Hepatocyte (in vitro differentiated cells): ENCODE data around the gene MCM6. TPM values are rescaled to one million over a fixed set of nuclear protein-coding genes. Genes with fewer than 3 reads are reported as not detected.
"Not testable (repeated sequence)": the region's sequence is repeated elsewhere in the genome, so short reads cannot be mapped to it uniquely, and the experiment has no call there.

Experiments used
- DNase-seq: peaks from one replicate; pipeline ENCODE4 v3.0.0-alpha.2; 2016; ENCODE audit warnings: low spot score
- H2AFZ ChIP-seq: fragments of 200-600 bp; sonication (generic); 2 replicates; pipeline ENCODE4 v1.6.0; 2016; ENCODE audit warnings: antibody characterized with exemption, mild to moderate bottlenecking
- H3K27ac ChIP-seq: fragments of 200-600 bp; sonication (generic); 2 replicates; pipeline ENCODE4 v1.5.1; 2016; ENCODE audit warnings: mild to moderate bottlenecking
- H3K27me3 ChIP-seq: fragments of 200-600 bp; sonication (generic); 2 replicates; pipeline ENCODE4 v1.6.1; 2016
- H3K36me3 ChIP-seq: fragments of 200-600 bp; sonication (generic); replicated peaks from 2 replicates; pipeline ENCODE4 v1.5.1; 2016; ENCODE audit warnings: low read depth; ENCODE audit not compliant: insufficient read depth
- H3K4me1 ChIP-seq: fragments of 200-600 bp; sonication (generic); 2 replicates; pipeline ENCODE4 v1.5.1; 2016; ENCODE audit warnings: mild to moderate bottlenecking, moderate library complexity; ENCODE audit not compliant: insufficient read depth
- H3K4me2 ChIP-seq: fragments of 200-600 bp; sonication (generic); 2 replicates; pipeline ENCODE4 v1.6.0; 2016
- H3K4me3 ChIP-seq: fragments of 200-600 bp; sonication (generic); 2 replicates; pipeline ENCODE4 v1.5.1; 2016; ENCODE audit warnings: mild to moderate bottlenecking
- H3K79me2 ChIP-seq: fragments of 200-600 bp; sonication (generic); 2 replicates; pipeline ENCODE4 v1.6.0; 2017; ENCODE audit warnings: mild to moderate bottlenecking
- H3K9me2 ChIP-seq: fragments of 200-600 bp; sonication (generic); replicated peaks from 2 replicates; pipeline ENCODE4 v1.6.0; 2017; ENCODE audit warnings: mild to moderate bottlenecking; ENCODE audit not compliant: insufficient read depth
- H3K9me3 ChIP-seq: fragments of 200-600 bp; sonication (generic); 2 replicates; pipeline ENCODE4 v1.5.1; 2016; ENCODE audit warnings: low read depth, mild to moderate bottlenecking
- H4K20me1 ChIP-seq: fragments of 200-600 bp; sonication (generic); 2 replicates; pipeline ENCODE4 v1.6.0; 2016; ENCODE audit warnings: mild to moderate bottlenecking; ENCODE audit not compliant: insufficient read depth, poor library complexity, severe bottlenecking
- EZH2 ChIP-seq: fragments of 200-600 bp; sonication (generic); IDR thresholded peaks from 2 replicates; pipeline ENCODE4 v1.6.1; 2016; ENCODE audit warnings: antibody characterized with exemption, mild to moderate bottlenecking, borderline replicate concordance
- EZH2phosphoT487 ChIP-seq: fragments of 200-600 bp; sonication (generic); IDR thresholded peaks from one replicate; pipeline ENCODE4 v1.6.1; 2018; ENCODE audit warnings: antibody characterized with exemption, mild to moderate bottlenecking, low read depth, moderate library complexity; ENCODE audit not compliant: unreplicated experiment, severe bottlenecking
- WGBS: methylation state at CpG from one replicate; pipeline ENCODE4 v1.1.6; 2016; ENCODE audit warnings: low lambda C conversion rate; ENCODE audit errors: missing lambda C conversion rate; 5-methylcytosine and 5-hydroxymethylcytosine counted together
- polyA plus RNA-seq: library from polyadenylated mRNA; unstranded; fragments of >200 nt; fragmentation: Nextera tagmentation; extraction: Ambion mirVana; gene quantifications from 2 replicates; pipeline ENCODE4 v1.2.1, GENCODE V29; 2016
- total RNA-seq: library from RNA; depleted of rRNA; stranded (reverse); fragments of >200 nt; gene quantifications from 2 replicates; pipeline ENCODE4 v1.2.3, GENCODE V29; 2014
- TF ChIP-seq, protein P1 (sequence below): fragments of 200-600 bp; sonication (generic); IDR thresholded peaks from 2 replicates; pipeline ENCODE4 v1.5.1; 2016; ENCODE audit warnings: antibody characterized with exemption, mild to moderate bottlenecking; ENCODE audit not compliant: poor library complexity

Gene MCM6
- total and polyA plus RNA-seq, 2 experiments from 2014 or later = 8.3 to 17.9 TPM

DNA sequence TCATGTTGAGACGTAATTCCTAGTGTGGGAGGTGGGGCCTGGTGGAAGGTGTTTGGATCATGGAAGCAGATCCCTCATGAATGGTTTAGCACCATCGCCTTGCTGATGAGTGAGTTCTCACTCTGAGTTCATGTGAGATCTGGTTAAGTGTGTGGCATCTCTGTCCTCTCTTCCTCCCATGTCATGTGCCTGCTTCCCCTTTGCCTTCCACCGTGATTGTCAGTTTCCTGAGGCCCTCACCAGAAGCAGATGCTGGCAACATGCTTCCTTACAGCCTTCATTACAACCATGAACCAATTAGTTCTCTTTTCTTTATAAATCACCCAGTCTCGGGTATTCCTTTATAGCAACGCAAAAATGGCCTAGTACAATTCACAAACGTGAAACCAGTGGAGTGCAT is 14.6 kb upstream of the MCM6 start:
- 80% methylated on average over 6 of the region's 6 CpGs for WGBS
- no peak overlapping the region for H3K27ac ChIP-seq
- DNase-seq = no peak

GRCh38 chr2:135890149-135890548 is 13.9 kb upstream of the MCM6 start:
- H2AFZ ChIP-seq = no peak overlapping the region
- TF ChIP-seq EZH2phosphoT487 (no peak), EZH2 (no peak)
- TF ChIP-seq, protein P1, sequence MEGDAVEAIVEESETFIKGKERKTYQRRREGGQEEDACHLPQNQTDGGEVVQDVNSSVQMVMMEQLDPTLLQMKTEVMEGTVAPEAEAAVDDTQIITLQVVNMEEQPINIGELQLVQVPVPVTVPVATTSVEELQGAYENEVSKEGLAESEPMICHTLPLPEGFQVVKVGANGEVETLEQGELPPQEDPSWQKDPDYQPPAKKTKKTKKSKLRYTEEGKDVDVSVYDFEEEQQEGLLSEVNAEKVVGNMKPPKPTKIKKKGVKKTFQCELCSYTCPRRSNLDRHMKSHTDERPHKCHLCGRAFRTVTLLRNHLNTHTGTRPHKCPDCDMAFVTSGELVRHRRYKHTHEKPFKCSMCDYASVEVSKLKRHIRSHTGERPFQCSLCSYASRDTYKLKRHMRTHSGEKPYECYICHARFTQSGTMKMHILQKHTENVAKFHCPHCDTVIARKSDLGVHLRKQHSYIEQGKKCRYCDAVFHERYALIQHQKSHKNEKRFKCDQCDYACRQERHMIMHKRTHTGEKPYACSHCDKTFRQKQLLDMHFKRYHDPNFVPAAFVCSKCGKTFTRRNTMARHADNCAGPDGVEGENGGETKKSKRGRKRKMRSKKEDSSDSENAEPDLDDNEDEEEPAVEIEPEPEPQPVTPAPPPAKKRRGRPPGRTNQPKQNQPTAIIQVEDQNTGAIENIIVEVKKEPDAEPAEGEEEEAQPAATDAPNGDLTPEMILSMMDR = no peak
- H4K20me1 ChIP-seq = no peaks in the 10 kb centered on the region
- no peaks in the 10 kb centered on the region for H3K79me2 ChIP-seq
- H3K9me2 ChIP-seq = no peaks in the 10 kb centered on the region
- no peaks in the 10 kb centered on the region for H3K9me3 ChIP-seq
- H3K4me3 ChIP-seq = no peak overlapping the region
- 82% methylated on average over 4 of the region's 4 CpGs for WGBS
- no peaks in the 10 kb centered on the region for H3K4me1 ChIP-seq
- no peak overlapping the region for H3K4me2 ChIP-seq
- no peak for DNase-seq
- H3K27ac ChIP-seq = no peak overlapping the region
- H3K36me3 ChIP-seq = no peaks in the 10 kb centered on the region
- H3K27me3 ChIP-seq = no peaks in the 10 kb centered on the region

More for the DNA sequence above, 14.6 kb upstream of the MCM6 start:
- no peak overlapping the region for H3K4me2 ChIP-seq
- no peaks in the 10 kb centered on the region for H4K20me1 ChIP-seq
- TF ChIP-seq EZH2phosphoT487 = no peak
- TF ChIP-seq, protein P1 = no peak
- no peaks in the 10 kb centered on the region for H3K79me2 ChIP-seq
- no peaks in the 10 kb centered on the region for H3K36me3 ChIP-seq
- H2AFZ ChIP-seq = no peak overlapping the region
- H3K9me2 ChIP-seq = no peaks in the 10 kb centered on the region
- no peak overlapping the region for H3K4me3 ChIP-seq
- no peaks in the 10 kb centered on the region for H3K9me3 ChIP-seq
- H3K4me1 ChIP-seq = no peaks in the 10 kb centered on the region
- no peaks in the 10 kb centered on the region for H3K27me3 ChIP-seq

GRCh38 chr2:135888587-135888986 is 12.3 kb upstream of the MCM6 start:
- DNase-seq, H3K9me2 ChIP-seq, H3K4me1 ChIP-seq, H3K27ac ChIP-seq, H3K79me2 ChIP-seq, H3K36me3 ChIP-seq, H3K4me2 ChIP-seq, H2AFZ ChIP-seq, H3K27me3 ChIP-seq, H4K20me1 ChIP-seq, H3K9me3 ChIP-seq, H3K4me3 ChIP-seq: not testable (repeated sequence)
- WGBS = 89% methylated on average over 5 of the region's 5 CpGs

GRCh38 chr2:135885709-135886108 is 9.5 kb upstream of the MCM6 start:
- Histone ChIP-seq H3K4me2 (no peak overlapping the region), H3K27ac (no peak overlapping the region), H4K20me1 (no peaks in the 10 kb centered on the region), H3K4me1 (no peaks in the 10 kb centered on the region), H3K79me2 (no peaks in the 10 kb centered on the region), H3K9me3 (no peaks in the 10 kb centered on the region), H3K4me3 (no peak overlapping the region), H3K9me2 (no peaks in the 10 kb centered on the region), H3K27me3 (no peaks in the 10 kb centered on the region), H2AFZ (no peak overlapping the region), H3K36me3 (no peaks in the 10 kb centered on the region)
- 88% methylated on average over 4 of the region's 4 CpGs for WGBS
- DNase-seq = no peak
- TF ChIP-seq, protein P1 = no peak
- no peak for TF ChIP-seq EZH2
- no peak for TF ChIP-seq EZH2phosphoT487
